Measurements from ENCODE around the gene USP19.

The USP19 gene, protein sequence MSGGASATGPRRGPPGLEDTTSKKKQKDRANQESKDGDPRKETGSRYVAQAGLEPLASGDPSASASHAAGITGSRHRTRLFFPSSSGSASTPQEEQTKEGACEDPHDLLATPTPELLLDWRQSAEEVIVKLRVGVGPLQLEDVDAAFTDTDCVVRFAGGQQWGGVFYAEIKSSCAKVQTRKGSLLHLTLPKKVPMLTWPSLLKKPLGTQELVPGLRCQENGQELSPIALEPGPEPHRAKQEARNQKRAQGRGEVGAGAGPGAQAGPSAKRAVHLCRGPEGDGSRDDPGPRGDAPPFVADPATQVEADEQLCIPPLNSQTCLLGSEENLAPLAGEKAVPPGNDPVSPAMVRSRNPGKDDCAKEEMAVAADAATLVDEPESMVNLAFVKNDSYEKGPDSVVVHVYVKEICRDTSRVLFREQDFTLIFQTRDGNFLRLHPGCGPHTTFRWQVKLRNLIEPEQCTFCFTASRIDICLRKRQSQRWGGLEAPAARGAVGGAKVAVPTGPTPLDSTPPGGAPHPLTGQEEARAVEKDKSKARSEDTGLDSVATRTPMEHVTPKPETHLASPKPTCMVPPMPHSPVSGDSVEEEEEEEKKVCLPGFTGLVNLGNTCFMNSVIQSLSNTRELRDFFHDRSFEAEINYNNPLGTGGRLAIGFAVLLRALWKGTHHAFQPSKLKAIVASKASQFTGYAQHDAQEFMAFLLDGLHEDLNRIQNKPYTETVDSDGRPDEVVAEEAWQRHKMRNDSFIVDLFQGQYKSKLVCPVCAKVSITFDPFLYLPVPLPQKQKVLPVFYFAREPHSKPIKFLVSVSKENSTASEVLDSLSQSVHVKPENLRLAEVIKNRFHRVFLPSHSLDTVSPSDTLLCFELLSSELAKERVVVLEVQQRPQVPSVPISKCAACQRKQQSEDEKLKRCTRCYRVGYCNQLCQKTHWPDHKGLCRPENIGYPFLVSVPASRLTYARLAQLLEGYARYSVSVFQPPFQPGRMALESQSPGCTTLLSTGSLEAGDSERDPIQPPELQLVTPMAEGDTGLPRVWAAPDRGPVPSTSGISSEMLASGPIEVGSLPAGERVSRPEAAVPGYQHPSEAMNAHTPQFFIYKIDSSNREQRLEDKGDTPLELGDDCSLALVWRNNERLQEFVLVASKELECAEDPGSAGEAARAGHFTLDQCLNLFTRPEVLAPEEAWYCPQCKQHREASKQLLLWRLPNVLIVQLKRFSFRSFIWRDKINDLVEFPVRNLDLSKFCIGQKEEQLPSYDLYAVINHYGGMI (N-terminal part only)

DNA sequence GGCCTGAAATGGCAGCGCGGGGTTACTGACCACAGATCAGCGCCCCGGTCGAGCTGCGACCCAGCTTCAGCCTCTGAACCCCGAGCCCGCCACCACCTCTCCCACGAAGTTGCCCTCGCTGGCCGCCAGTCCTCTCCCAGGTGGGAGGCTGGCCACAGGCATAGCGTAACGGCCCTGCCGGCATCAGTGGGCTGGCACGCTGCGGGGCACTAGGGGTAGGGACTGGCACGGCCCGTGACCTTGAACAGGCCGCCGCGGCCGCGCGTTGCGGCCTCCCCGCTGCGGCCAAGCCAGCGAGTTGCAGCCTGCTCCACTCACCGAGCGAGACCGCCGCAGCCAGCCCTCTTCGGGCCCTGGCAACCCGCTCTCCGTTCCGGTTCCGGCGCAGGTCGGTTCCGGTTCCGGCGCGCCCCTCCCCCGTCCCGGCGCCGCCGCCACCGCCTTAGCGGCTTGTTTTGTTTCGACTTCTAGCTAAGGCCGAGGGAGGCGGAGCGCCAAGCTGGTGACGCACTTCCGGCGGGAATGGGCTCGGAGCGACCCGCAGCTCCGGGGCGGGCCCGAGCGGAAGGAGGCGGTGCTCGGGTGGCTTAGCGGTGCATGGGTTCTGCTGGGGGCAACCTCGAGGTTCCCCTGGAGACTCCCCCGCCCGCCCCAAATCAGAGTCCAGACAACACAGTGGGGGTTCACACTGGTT, at the start of gene USP19:
USP19 (minus strand) TSS at position 386 of the 694 bp plus-strand sequence. CDS start 1,678 bp downstream, outside the sequence.
- H3K27ac ChIP-seq, result peak within 1 kb of the TSS; percentile 91 to 97

GRCh38 chr3:49166752-49167556, 46.3 kb upstream of the USP19 start:
- DNase-seq (ENCODE audit: low spot score), result no peak
- Histone ChIP-seq H3K27ac (peak overlapping the region; percentile 93 to 97), H3K4me3 (peak overlapping the region; percentile 97)
- no peak for TF ChIP-seq CTCF (IDR thresholded peaks at IDR 0.05)

More for the DNA sequence above, at the start of gene USP19:
- peak within 1 kb of the TSS; percentile 94 for H3K4me3 ChIP-seq
- no peak for TF ChIP-seq CTCF (IDR thresholded peaks at IDR 0.05)
- DNase-seq (ENCODE audit: low spot score), result peak; percentile 97

DNA sequence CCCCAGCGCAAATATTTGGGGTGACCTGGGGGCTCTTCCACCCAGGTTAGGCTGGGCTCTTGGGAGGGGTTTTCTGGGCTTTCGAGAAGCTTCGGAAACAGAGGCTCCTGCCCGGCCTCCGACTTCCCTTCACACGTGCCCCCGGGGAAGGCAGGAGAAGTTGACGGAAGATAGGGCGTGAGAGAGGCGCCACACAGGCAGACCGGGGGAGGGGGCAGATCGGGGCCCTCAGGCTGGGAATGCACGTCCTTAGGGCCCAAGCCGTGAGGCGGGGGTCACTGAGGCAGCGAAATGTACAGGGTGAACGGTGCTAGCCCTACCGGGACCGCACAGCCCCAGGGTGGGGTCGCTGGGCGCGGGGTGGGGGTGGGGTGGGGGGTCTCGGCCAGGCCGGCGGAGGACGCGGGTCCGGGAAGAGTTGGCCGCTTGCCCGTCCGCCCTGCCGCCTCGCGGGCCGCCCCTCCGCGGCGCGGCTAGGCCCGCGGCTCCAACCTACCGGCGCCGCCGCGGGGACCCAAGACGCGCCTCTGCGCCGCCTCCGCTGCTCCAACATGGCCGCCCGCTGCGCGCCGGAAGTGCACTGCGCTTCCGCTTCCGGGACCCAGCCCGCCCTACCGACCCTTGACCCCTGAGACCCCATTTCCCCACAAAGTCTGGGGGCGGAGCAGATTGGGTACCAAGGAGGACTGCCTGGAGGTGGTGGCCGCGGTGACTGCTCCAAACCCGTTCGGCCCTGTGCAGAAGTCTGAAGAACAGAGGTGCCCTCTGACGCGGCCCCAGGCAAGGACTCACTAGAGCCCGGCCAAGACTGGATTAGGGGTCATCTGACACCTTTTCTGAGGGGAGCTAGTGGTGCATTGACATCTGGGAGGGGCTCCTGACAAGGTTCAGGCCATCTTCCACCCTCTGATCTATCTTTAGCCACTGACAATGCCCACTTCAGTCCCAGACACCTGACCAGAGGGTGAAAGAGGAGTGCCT, 45.4 kb upstream of the USP19 start, which contains the start of gene CCDC71:
CCDC71 (minus strand) TSS at position 561 of the 981 bp plus-strand sequence. CDS start 2,123 bp downstream, outside the sequence.
- no peak for TF ChIP-seq CTCF (IDR thresholded peaks at IDR 0.05)
- Histone ChIP-seq H3K27ac (peak within 1 kb of the TSS; percentile 93 to 97), H3K4me3 (peak within 1 kb of the TSS; percentile 97)
- DNase-seq (ENCODE audit: low spot score), result no peak

- H3K27ac ChIP-seq, result peak overlapping the region; percentile 93 to 97
- no peak for DNase-seq (ENCODE audit: low spot score)
- TF ChIP-seq CTCF (IDR thresholded peaks at IDR 0.05), result no peak
- peak overlapping the region; percentile 97 for H3K4me3 ChIP-seq
Measured at GRCh38 chr3:49164983-49165720, 44.5 kb upstream of the USP19 start.

DNA sequence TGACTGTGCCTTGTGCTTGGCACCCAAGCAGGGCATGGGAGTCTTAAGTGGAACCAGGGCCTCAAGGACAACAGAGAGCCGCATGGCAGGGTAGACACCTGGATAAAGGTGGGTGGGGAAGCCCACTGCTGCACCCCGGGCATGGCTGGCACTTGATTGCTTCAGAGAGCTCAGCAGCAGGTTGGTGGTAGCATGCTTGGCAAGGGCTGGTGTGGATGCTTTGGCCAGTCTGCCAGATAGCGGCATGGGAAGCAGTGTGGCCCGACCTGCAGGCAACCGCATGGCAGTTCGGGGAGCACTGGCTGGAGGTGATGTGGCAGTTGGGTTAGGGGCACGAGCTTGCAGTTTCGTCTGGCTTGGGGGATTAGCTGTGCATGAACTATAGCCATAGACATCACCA, 43.0 kb upstream of the USP19 start:
- no peak overlapping the region for H3K4me3 ChIP-seq
- TF ChIP-seq CTCF (IDR thresholded peaks at IDR 0.05), result no peak

More for the DNA sequence above, 43.0 kb upstream of the USP19 start:
- no peak for DNase-seq (ENCODE audit: low spot score)
- no peak overlapping the region for H3K27ac ChIP-seq

Measured in coronary artery (tissue), 2 donors.